GM06990 (cell line): ENCODE measurements around the gene RRAGC.
A peak's percentile ranks its signal among the peaks of the same experiment; 100 is the strongest.

ENCODE experiments used
- DNase-seq: peaks from one replicate; pipeline ENCODE4 v3.0.0-alpha.2; 2011; ENCODE audit not compliant: insufficient read length; ENCODE audit errors: extremely low read depth
- H3K27me3 ChIP-seq: replicated peaks from 2 replicates; pipeline ENCODE4 v1.6.0; 2011; ENCODE audit warnings: low read length; ENCODE audit not compliant: control insufficient read depth, insufficient read depth
- H3K36me3 ChIP-seq: 2 replicates; pipeline ENCODE4 v1.5.1; 2011; ENCODE audit warnings: low read length; ENCODE audit not compliant: control insufficient read depth, insufficient read depth
- H3K4me3 ChIP-seq: replicated peaks from 2 replicates; pipeline ENCODE4 v1.5.1; 2011; ENCODE audit warnings: low read depth, mild to moderate bottlenecking, control low read depth, low read length
- CTCF ChIP-seq: IDR thresholded peaks from 2 replicates; pipeline ENCODE4 v1.5.1; 2011; ENCODE audit warnings: low read length, control low read depth, mild to moderate bottlenecking, inconsistent platforms; ENCODE audit not compliant: insufficient read depth, poor library complexity, severe bottlenecking

RRAGC gene

DNA sequence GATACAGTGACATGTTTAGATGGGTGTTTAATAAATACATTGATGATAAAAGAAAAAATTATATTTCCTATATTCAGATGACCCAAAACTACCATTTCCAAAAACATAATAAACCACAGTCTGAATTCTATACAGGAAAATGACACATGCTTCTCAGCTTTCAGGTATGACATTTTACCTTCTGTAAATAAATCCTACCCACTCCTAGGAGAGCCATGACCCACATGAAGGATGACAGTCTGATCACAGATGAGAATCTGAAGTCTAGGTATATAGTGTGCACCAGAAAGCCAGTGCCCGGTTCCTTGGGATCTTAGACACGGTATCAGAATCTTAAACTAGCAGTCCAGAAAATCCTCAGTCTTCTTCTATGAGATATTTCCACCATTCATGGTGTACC lies 25.5 kb upstream of the RRAGC start:
- Histone ChIP-seq H3K27me3 (no peaks in the 10 kb centered on the region), H3K36me3 (no peaks in the 10 kb centered on the region), H3K4me3 (no peak overlapping the region)
- no peak for DNase-seq
- no peak for TF ChIP-seq CTCF

DNA sequence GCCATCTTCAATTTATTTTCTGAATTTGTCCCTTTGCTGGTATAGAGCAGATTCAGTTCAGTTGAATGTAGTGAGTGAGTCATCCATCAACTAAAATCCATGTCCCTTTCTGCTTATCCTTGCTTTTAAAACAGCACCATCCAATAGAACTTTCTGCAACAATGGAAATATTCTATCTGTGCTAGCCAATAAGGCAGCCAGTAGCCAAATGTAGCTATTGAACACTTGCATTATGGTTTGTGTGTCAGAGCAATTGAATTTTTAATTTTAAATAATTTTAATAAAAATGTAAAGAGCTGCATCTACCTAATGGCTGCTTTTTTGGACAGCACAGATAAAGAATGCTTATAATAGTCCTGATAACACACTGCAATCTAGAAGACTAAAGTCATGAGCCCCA lies 21.9 kb upstream of the RRAGC start, which contains the start of gene GJA9:
TSS of gene GJA9 (minus strand) at position 101 of the 400 bp plus-strand sequence. CDS start 5,489 bp downstream, outside the sequence.
- no peak for TF ChIP-seq CTCF
- no peak within 1 kb of the TSS for H3K4me3 ChIP-seq
- H3K27me3 ChIP-seq = no peaks in the 10 kb centered on the region

DNA sequence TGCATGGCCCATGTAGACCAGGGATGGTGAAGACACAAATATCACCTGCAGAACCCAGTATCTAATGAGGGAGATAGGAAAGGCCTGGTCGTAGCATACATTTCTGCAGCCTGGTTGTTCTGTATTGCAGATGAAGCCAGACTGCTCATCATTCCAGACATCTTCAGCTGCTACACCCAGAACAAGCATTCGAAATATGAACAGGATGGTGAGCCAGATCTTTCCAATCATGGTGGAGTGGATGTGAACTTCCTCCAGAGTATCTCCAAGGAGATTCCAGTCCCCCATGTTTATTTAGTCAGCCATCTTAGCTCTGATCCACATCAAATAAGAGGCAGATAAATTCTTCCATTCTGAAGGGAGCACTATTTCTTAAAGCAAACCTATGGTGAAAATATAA lies 16.2 kb upstream of the RRAGC start:
- DNase-seq = no peak
- TF ChIP-seq CTCF = no peak
- no peaks in the 10 kb centered on the region for H3K27me3 ChIP-seq
- H3K36me3 ChIP-seq = no peaks in the 10 kb centered on the region
- no peak overlapping the region for H3K4me3 ChIP-seq

More for the DNA sequence above, 21.9 kb upstream of the RRAGC start, which contains the start of gene GJA9:
- H3K36me3 ChIP-seq = no peaks in the 10 kb centered on the region
- no peak for DNase-seq

GRCh38 chr1:38873027-38873969 lies 13.7 kb upstream of the RRAGC start, which contains the start of gene MYCBP:
Gene MYCBP, minus strand, starts transcription at chr1:38873348. Its CDS starts 43 bp downstream, at chr1:38873305.
- no peaks in the 10 kb centered on the region for H3K27me3 ChIP-seq
- peak within 1 kb of the TSS; percentile 100 for H3K4me3 ChIP-seq
- no peak for TF ChIP-seq CTCF
- no peaks in the 10 kb centered on the region for H3K36me3 ChIP-seq
- peak; percentile 98 for DNase-seq

DNA sequence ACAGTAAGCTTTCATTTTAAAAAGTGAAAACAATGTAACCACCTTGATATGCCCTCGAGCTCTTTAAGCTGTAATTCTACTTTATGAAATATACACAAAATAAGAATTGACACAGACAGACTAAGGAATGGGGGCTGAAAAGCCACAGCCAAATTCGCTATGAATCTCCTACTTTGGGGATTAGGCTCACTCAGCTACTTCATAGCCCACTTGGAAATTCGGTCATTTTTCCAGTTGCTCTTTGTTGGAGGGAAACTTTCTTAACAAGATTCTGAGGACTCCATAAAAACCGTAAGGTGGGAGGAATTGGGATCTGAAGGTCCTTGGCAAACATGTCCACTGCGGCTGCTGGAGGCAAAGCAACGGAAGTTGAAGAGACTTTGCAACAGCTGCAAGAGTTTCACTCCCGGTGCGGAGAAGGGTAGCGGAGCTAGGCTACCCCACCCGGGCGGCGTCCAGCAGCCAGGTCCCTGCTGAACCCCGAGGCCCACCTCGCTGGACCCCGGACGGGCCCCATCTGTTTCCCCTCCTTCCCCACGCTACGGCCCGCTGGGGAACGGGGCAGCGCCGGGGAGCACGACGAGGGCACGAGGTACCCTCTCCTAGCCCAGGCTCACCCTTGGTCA lies 12.9 kb upstream of the RRAGC start:
- H3K36me3 ChIP-seq = no peaks in the 10 kb centered on the region; the same call in 1 of the 2 replicates
- no peak for DNase-seq
- no peak for TF ChIP-seq CTCF
- peak overlapping the region; percentile 100 for H3K4me3 ChIP-seq
- H3K27me3 ChIP-seq = no peaks in the 10 kb centered on the region
